ENCODE data around the gene KCNG3.

KCNG3 gene

GRCh38 chr2:42430188-42430587, 63.6 kb downstream of the KCNG3 start:
- Histone ChIP-seq H3K4me2 (ENCODE audit: low read length, poor library complexity, severe bottlenecking) (no peak overlapping the region), H3K23ac (ENCODE audit: low read length in 2 of 2) (no peak overlapping the region), H2AFZ (ENCODE audit: low read depth, low read length) (no peak overlapping the region), H3K27ac (ENCODE audit: low read length, poor library complexity, severe bottlenecking) (no peak overlapping the region), H3K4me1 (ENCODE audit: control insufficient read depth, insufficient read depth, low read depth, low read length) (no peaks in the 10 kb centered on the region), H3K36me3 (ENCODE audit: control insufficient read depth in 1 of 2, insufficient read depth in 2 of 2, low read depth in 1 of 2, low read length in 2 of 2) (no peaks in the 10 kb centered on the region), H3K14ac (ENCODE audit: low read length in 2 of 2) (no peak overlapping the region), H3K4me3 (ENCODE audit: insufficient read depth in 1 of 2, low read depth in 1 of 2, low read length in 2 of 2) (no peak overlapping the region), H3K18ac (ENCODE audit: low read depth in 1 of 2, low read length in 2 of 2) (no peak overlapping the region), H3K9me3 (ENCODE audit: control insufficient read depth, low read length) (no peaks in the 10 kb centered on the region), H3K27me3 (ENCODE audit: control insufficient read depth in 1 of 2, insufficient read depth in 1 of 2, low read length in 2 of 2) (no peaks in the 10 kb centered on the region), H4K8ac (ENCODE audit: low read length) (no peak overlapping the region), H2AK5ac (ENCODE audit: low read length, severe bottlenecking) (no peak overlapping the region), H2BK15ac (ENCODE audit: low read depth, poor library complexity, severe bottlenecking) (no peak overlapping the region), H4K91ac (ENCODE audit: low read length) (no peak overlapping the region), H2BK120ac (ENCODE audit: low read depth, low read length) (no peak overlapping the region), H3K4ac (ENCODE audit: low read depth in 1 of 2, low read length in 2 of 2) (no peak overlapping the region), H3K79me1 (replicated peaks; ENCODE audit: low read length, poor library complexity, severe bottlenecking) (no peaks in the 10 kb centered on the region), H2BK12ac (ENCODE audit: low read length in 2 of 2) (no peak overlapping the region), H2BK5ac (ENCODE audit: low read depth, low read length, poor library complexity, severe bottlenecking) (no peak overlapping the region), H3K9ac (ENCODE audit: low read length) (no peak overlapping the region)
- WGBS: 100% methylated on average over 3 of the region's 4 CpGs
- DNase-seq: no peak

- H3K4me1 ChIP-seq (ENCODE audit: control insufficient read depth, insufficient read depth, low read depth, low read length): no peaks in the 10 kb centered on the region
- no peaks in the 10 kb centered on the region for H3K79me1 ChIP-seq (replicated peaks; ENCODE audit: low read length, poor library complexity, severe bottlenecking)
- 93% methylated on average over 2 of the region's 2 CpGs for WGBS
- no peak overlapping the region for H3K4me3 ChIP-seq (ENCODE audit: insufficient read depth in 1 of 2, low read depth in 1 of 2, low read length in 2 of 2)
- no peak overlapping the region for H3K9ac ChIP-seq (ENCODE audit: low read length)
- H2BK15ac ChIP-seq (ENCODE audit: low read depth, poor library complexity, severe bottlenecking): no peak overlapping the region
- H2BK5ac ChIP-seq (ENCODE audit: low read depth, low read length, poor library complexity, severe bottlenecking): no peak overlapping the region
- DNase-seq: no peak
- H3K4ac ChIP-seq (ENCODE audit: low read depth in 1 of 2, low read length in 2 of 2): no peak overlapping the region
- H3K14ac ChIP-seq (ENCODE audit: low read length in 2 of 2): no peak overlapping the region
- H2AK5ac ChIP-seq (ENCODE audit: low read length, severe bottlenecking): no peak overlapping the region
- H3K9me3 ChIP-seq (ENCODE audit: control insufficient read depth, low read length): no peaks in the 10 kb centered on the region
- H3K18ac ChIP-seq (ENCODE audit: low read depth in 1 of 2, low read length in 2 of 2): no peak overlapping the region
- H3K27ac ChIP-seq (ENCODE audit: low read length, poor library complexity, severe bottlenecking): no peak overlapping the region
- no peak overlapping the region for H2BK12ac ChIP-seq (ENCODE audit: low read length in 2 of 2)
- H3K36me3 ChIP-seq (ENCODE audit: control insufficient read depth in 1 of 2, insufficient read depth in 2 of 2, low read depth in 1 of 2, low read length in 2 of 2): no peaks in the 10 kb centered on the region
- H3K4me2 ChIP-seq (ENCODE audit: low read length, poor library complexity, severe bottlenecking): no peak overlapping the region
- H4K91ac ChIP-seq (ENCODE audit: low read length): no peak overlapping the region
- H3K27me3 ChIP-seq (ENCODE audit: control insufficient read depth in 1 of 2, insufficient read depth in 1 of 2, low read length in 2 of 2): no peaks in the 10 kb centered on the region
- no peak overlapping the region for H2BK120ac ChIP-seq (ENCODE audit: low read depth, low read length)
- H3K23ac ChIP-seq (ENCODE audit: low read length in 2 of 2): no peak overlapping the region
- H4K8ac ChIP-seq (ENCODE audit: low read length): no peak overlapping the region
- H2AFZ ChIP-seq (ENCODE audit: low read depth, low read length): no peak overlapping the region
These were observed 64.4 kb downstream of the KCNG3 start for GRCh38 chr2:42429352-42429751.

GRCh38 chr2:42425697-42426096, 68.1 kb downstream of the KCNG3 start:
- no peak overlapping the region for H2BK120ac ChIP-seq (ENCODE audit: low read depth, low read length)
- H3K18ac ChIP-seq (ENCODE audit: low read depth in 1 of 2, low read length in 2 of 2): no peak overlapping the region
- H2AK5ac ChIP-seq (ENCODE audit: low read length, severe bottlenecking): no peak overlapping the region
- H4K8ac ChIP-seq (ENCODE audit: low read length): no peak overlapping the region
- no peaks in the 10 kb centered on the region for H3K9me3 ChIP-seq (ENCODE audit: control insufficient read depth, low read length)
- H3K27me3 ChIP-seq (ENCODE audit: control insufficient read depth in 1 of 2, insufficient read depth in 1 of 2, low read length in 2 of 2): peaks cover 0 to 8% of the 10 kb centered on the region in 2 experiments
- no peak overlapping the region for H4K91ac ChIP-seq (ENCODE audit: low read length)
- H2BK15ac ChIP-seq (ENCODE audit: low read depth, poor library complexity, severe bottlenecking): no peak overlapping the region
- no peak overlapping the region for H3K27ac ChIP-seq (ENCODE audit: low read length, poor library complexity, severe bottlenecking)
- H3K14ac ChIP-seq (ENCODE audit: low read length in 2 of 2): no peak overlapping the region
- WGBS: 87% methylated on average over 2 of the region's 3 CpGs
- no peak overlapping the region for H3K23ac ChIP-seq (ENCODE audit: low read length in 2 of 2)
- no peak overlapping the region for H3K9ac ChIP-seq (ENCODE audit: low read length)
- no peak overlapping the region for H3K4me3 ChIP-seq (ENCODE audit: insufficient read depth in 1 of 2, low read depth in 1 of 2, low read length in 2 of 2)
- no peak overlapping the region for H3K4me2 ChIP-seq (ENCODE audit: low read length, poor library complexity, severe bottlenecking)
- no peaks in the 10 kb centered on the region for H3K79me1 ChIP-seq (replicated peaks; ENCODE audit: low read length, poor library complexity, severe bottlenecking)
- no peak overlapping the region for H3K4ac ChIP-seq (ENCODE audit: low read depth in 1 of 2, low read length in 2 of 2)
- H2BK5ac ChIP-seq (ENCODE audit: low read depth, low read length, poor library complexity, severe bottlenecking): no peak overlapping the region
- H2BK12ac ChIP-seq (ENCODE audit: low read length in 2 of 2): no peak overlapping the region
- no peak overlapping the region for H2AFZ ChIP-seq (ENCODE audit: low read depth, low read length)
- no peaks in the 10 kb centered on the region for H3K4me1 ChIP-seq (ENCODE audit: control insufficient read depth, insufficient read depth, low read depth, low read length)
- DNase-seq: no peak
- no peaks in the 10 kb centered on the region for H3K36me3 ChIP-seq (ENCODE audit: control insufficient read depth in 1 of 2, insufficient read depth in 2 of 2, low read depth in 1 of 2, low read length in 2 of 2)

- Histone ChIP-seq H2BK5ac (ENCODE audit: low read depth, low read length, poor library complexity, severe bottlenecking) (no peak overlapping the region), H3K18ac (ENCODE audit: low read depth in 1 of 2, low read length in 2 of 2) (no peak overlapping the region), H3K14ac (ENCODE audit: low read length in 2 of 2) (no peak overlapping the region), H2BK120ac (ENCODE audit: low read depth, low read length) (no peak overlapping the region), H3K4ac (ENCODE audit: low read depth in 1 of 2, low read length in 2 of 2) (no peak overlapping the region), H3K9me3 (ENCODE audit: control insufficient read depth, low read length) (no peaks in the 10 kb centered on the region), H3K9ac (ENCODE audit: low read length) (peak overlapping the region; percentile 33), H3K4me1 (ENCODE audit: control insufficient read depth, insufficient read depth, low read depth, low read length) (peaks cover 3% of the 10 kb centered on the region), H3K27me3 (ENCODE audit: control insufficient read depth in 1 of 2, insufficient read depth in 1 of 2, low read length in 2 of 2) (peaks cover 0 to 8% of the 10 kb centered on the region in 2 experiments), H3K23ac (ENCODE audit: low read length in 2 of 2) (no peak overlapping the region), H2BK12ac (ENCODE audit: low read length in 2 of 2) (no peak overlapping the region), H2AFZ (ENCODE audit: low read depth, low read length) (no peak overlapping the region), H3K4me3 (ENCODE audit: insufficient read depth in 1 of 2, low read depth in 1 of 2, low read length in 2 of 2) (no peak overlapping the region), H3K36me3 (ENCODE audit: control insufficient read depth in 1 of 2, insufficient read depth in 2 of 2, low read depth in 1 of 2, low read length in 2 of 2) (no peaks in the 10 kb centered on the region), H2AK5ac (ENCODE audit: low read length, severe bottlenecking) (no peak overlapping the region), H4K91ac (ENCODE audit: low read length) (no peak overlapping the region), H3K79me1 (replicated peaks; ENCODE audit: low read length, poor library complexity, severe bottlenecking) (no peaks in the 10 kb centered on the region), H4K8ac (ENCODE audit: low read length) (no peak overlapping the region), H3K4me2 (ENCODE audit: low read length, poor library complexity, severe bottlenecking) (no peak overlapping the region), H3K27ac (ENCODE audit: low read length, poor library complexity, severe bottlenecking) (no peak overlapping the region), H2BK15ac (ENCODE audit: low read depth, poor library complexity, severe bottlenecking) (no peak overlapping the region)
- 76% methylated on average over 4 of the region's 4 CpGs for WGBS
- no peak for DNase-seq
These were observed 69.7 kb downstream of the KCNG3 start for GRCh38 chr2:42424033-42424432.
